Activated T-helper 2 cell treated with anti-CD3 and anti-CD28 coated beads, Interferon-gamma antibody, Interleukin-2, Interleukin-4, amounts not matched to agents 10 μg/mL and 5 μg/mL and 100 μg/mL, durations not matched to agents 14 hours and 24 hours and 36 hours (primary cell): ENCODE measurements around the gene HMGB2. TPM values are rescaled to one million over a fixed set of nuclear protein-coding genes. Genes with fewer than 3 reads are reported as not detected.

Experiments
- total RNA-seq: library from RNA; stranded (reverse); gene quantifications from 2 replicates; pipeline ENCODE4 v1.2.3, GENCODE V29; 2022

HMGB2 gene
- total RNA-seq, 1 donor from 2014 or later, result 393 TPM

Other genes starting within 250 kb of the HMGB2 start
- gene GALNT7, start 165.5 kb downstream of the HMGB2 start, total RNA-seq, result 28.9 and 33.1 TPM in 2 replicates
- gene SAP30, start 36.6 kb upstream of the HMGB2 start, total RNA-seq, result 37.4 and 38.3 TPM in 2 replicates
- gene SCRG1, start 64.8 kb upstream of the HMGB2 start, total RNA-seq, result not detected in 2 replicates
- not detected in 2 replicates for gene HAND2, start 195.9 kb upstream of the HMGB2 start, total RNA-seq